Activated T-cell treated with anti-CD3 and anti-CD28 coated beads, Interleukin-2, amount 50 U/mL, for 4 hours (primary cell): ENCODE measurements around the gene APOE. TPM values are rescaled to one million over a fixed set of nuclear protein-coding genes. Genes with fewer than 3 reads are reported as not detected.
"Not testable (repeated sequence)": the region's sequence is repeated elsewhere in the genome, so short reads cannot be mapped to it uniquely, and the experiment has no call there.

ENCODE experiments used
- ATAC-seq, 2 donors: fragments of 200-7000 bp; cut with Tn5 transposase; one replicate each; pipeline ENCODE4 v1.10.0; 2021
- DNase-seq: peaks from one replicate; pipeline ENCODE4 v3.0.0-alpha.2; 2020
- H3K27me3 Mint-ChIP-seq: one replicate; pipeline ENCODE4 v1.8.0; 2021; ENCODE audit warnings: low read depth, mixed read lengths
- H3K36me3 Mint-ChIP-seq: one replicate; pipeline ENCODE4 v1.8.0; 2022; ENCODE audit warnings: mixed read lengths; ENCODE audit not compliant: insufficient read depth
- H3K4me1 Mint-ChIP-seq: one replicate; pipeline ENCODE4 v1.8.0; 2021; ENCODE audit warnings: low read depth, mixed read lengths
- H3K4me3 Mint-ChIP-seq: one replicate; pipeline ENCODE4 v1.8.0; 2021; ENCODE audit warnings: mild to moderate bottlenecking, moderate library complexity, mixed read lengths
- H3K9me3 Mint-ChIP-seq: one replicate; pipeline ENCODE4 v1.8.0; 2021; ENCODE audit warnings: mixed read lengths
- total RNA-seq, 3 donors: library from RNA; stranded (reverse); gene quantifications; one replicate each; pipeline ENCODE4 v1.2.1, GENCODE V29; 2021

APOE gene
- total RNA-seq, 3 donors from 2014 or later = 4.3 to 5.0 (median 4.9) TPM

- not testable (repeated sequence) for H3K9me3 Mint-ChIP-seq, ATAC-seq, DNase-seq, H3K4me3 Mint-ChIP-seq, H3K36me3 Mint-ChIP-seq, H3K4me1 Mint-ChIP-seq
- peaks cover 42% of the 10 kb centered on the region for H3K27me3 Mint-ChIP-seq
Observed at GRCh38 chr19:44911896-44912295, 6.3 kb downstream of the APOE start.

- ATAC-seq = no peak
- H3K36me3 Mint-ChIP-seq = no peaks in the 10 kb centered on the region
- peaks cover 38% of the 10 kb centered on the region for H3K27me3 Mint-ChIP-seq
- H3K4me1 Mint-ChIP-seq = peaks cover 6% of the 10 kb centered on the region
- H3K9me3 Mint-ChIP-seq = no peaks in the 10 kb centered on the region
- H3K4me3 Mint-ChIP-seq = no peak overlapping the region
- DNase-seq = no peak
Observed at GRCh38 chr19:44912854-44913253, 7.3 kb downstream of the APOE start.

GRCh38 chr19:44913512-44914432 lies 8.2 kb downstream of the APOE start:
- Mint-ChIP-seq H3K27me3 (peaks cover 35% of the 10 kb centered on the region), H3K4me3 (peak overlapping the region; percentile 88)
- ATAC-seq, H3K4me1 Mint-ChIP-seq, H3K9me3 Mint-ChIP-seq, H3K36me3 Mint-ChIP-seq, DNase-seq: not testable (repeated sequence)

- H3K4me3 Mint-ChIP-seq = peak within 1 kb of the TSS; percentile 88
- H3K4me1 Mint-ChIP-seq, H3K36me3 Mint-ChIP-seq, H3K9me3 Mint-ChIP-seq: not testable (repeated sequence)
- DNase-seq (peak; percentile 71), ATAC-seq (peak; percentile 97)
- H3K27me3 Mint-ChIP-seq = peaks cover 31% of the 10 kb centered on the region
Observed at GRCh38 chr19:44914433-44915206, 9.0 kb downstream of the APOE start, which contains the start of gene APOC1. TSS of gene APOC1 (plus strand) at chr19:44914608. CDS start at chr19:44914892, 284 bp downstream.

GRCh38 chr19:44924243-44924725 lies 18.7 kb downstream of the APOE start:
- DNase-seq = no peak
- Mint-ChIP-seq H3K9me3 (no peaks in the 10 kb centered on the region), H3K27me3 (peaks cover 25% of the 10 kb centered on the region), H3K36me3 (no peaks in the 10 kb centered on the region), H3K4me3 (no peak overlapping the region), H3K4me1 (peaks cover 4% of the 10 kb centered on the region)
- no peak for ATAC-seq

- Mint-ChIP-seq H3K4me1 (peaks cover 4% of the 10 kb centered on the region), H3K36me3 (no peaks in the 10 kb centered on the region), H3K27me3 (peaks cover 29% of the 10 kb centered on the region), H3K9me3 (no peaks in the 10 kb centered on the region), H3K4me3 (no peak overlapping the region)
- ATAC-seq = no peak
- DNase-seq = no peak
Observed at GRCh38 chr19:44925114-44925891, 19.7 kb downstream of the APOE start.

- peak in 1 of 2 donors; percentile 10 for ATAC-seq
- DNase-seq, H3K36me3 Mint-ChIP-seq, H3K4me1 Mint-ChIP-seq, H3K4me3 Mint-ChIP-seq, H3K9me3 Mint-ChIP-seq: not testable (repeated sequence)
- peaks cover 29% of the 10 kb centered on the region for H3K27me3 Mint-ChIP-seq
Observed at GRCh38 chr19:44926245-44927077, 20.9 kb downstream of the APOE start.

- ATAC-seq = no peak
Observed at GRCh38 chr19:44927746-44928145, 22.1 kb downstream of the APOE start.

GRCh38 chr19:44930088-44930487 lies 24.5 kb downstream of the APOE start:
- Mint-ChIP-seq H3K4me1 (peaks cover 4% of the 10 kb centered on the region), H3K36me3 (no peaks in the 10 kb centered on the region)
- ATAC-seq = no peak

More at GRCh38 chr19:44927746-44928145, 22.1 kb downstream of the APOE start:
- peaks cover 4% of the 10 kb centered on the region for H3K4me1 Mint-ChIP-seq
- no peaks in the 10 kb centered on the region for H3K36me3 Mint-ChIP-seq
- H3K27me3 Mint-ChIP-seq = peaks cover 29% of the 10 kb centered on the region
- H3K9me3 Mint-ChIP-seq = no peaks in the 10 kb centered on the region
- no peak overlapping the region for H3K4me3 Mint-ChIP-seq
- no peak for DNase-seq

GRCh38 chr19:44931541-44931940 lies 25.9 kb downstream of the APOE start:
- H3K4me1 Mint-ChIP-seq = peaks cover 4% of the 10 kb centered on the region
- H3K4me3 Mint-ChIP-seq = no peak overlapping the region
- no peaks in the 10 kb centered on the region for H3K9me3 Mint-ChIP-seq
- DNase-seq (no peak), ATAC-seq (no peak)
- H3K36me3 Mint-ChIP-seq = no peaks in the 10 kb centered on the region
- peaks cover 12% of the 10 kb centered on the region for H3K27me3 Mint-ChIP-seq

More at GRCh38 chr19:44930088-44930487, 24.5 kb downstream of the APOE start:
- DNase-seq = no peak
- H3K27me3 Mint-ChIP-seq = peaks cover 23% of the 10 kb centered on the region
- H3K9me3 Mint-ChIP-seq = no peaks in the 10 kb centered on the region
- H3K4me3 Mint-ChIP-seq = no peak overlapping the region

- Mint-ChIP-seq H3K36me3 (no peaks in the 10 kb centered on the region), H3K4me3 (no peak overlapping the region), H3K27me3 (no peaks in the 10 kb centered on the region), H3K9me3 (no peaks in the 10 kb centered on the region), H3K4me1 (no peaks in the 10 kb centered on the region)
- DNase-seq (no peak), ATAC-seq (no peak)
Observed at GRCh38 chr19:44939668-44940067, 34.1 kb downstream of the APOE start.

GRCh38 chr19:44942067-44942571 lies 36.5 kb downstream of the APOE start, which contains the start of gene APOC4:
TSS of gene APOC4 (plus strand) at chr19:44942237. CDS start at chr19:44942278, 41 bp downstream.
- Mint-ChIP-seq H3K9me3 (no peaks in the 10 kb centered on the region), H3K4me1 (no peaks in the 10 kb centered on the region)

GRCh38 chr19:44943801-44944249 lies 38.2 kb downstream of the APOE start:
- Mint-ChIP-seq H3K9me3 (no peaks in the 10 kb centered on the region), H3K36me3 (no peaks in the 10 kb centered on the region), H3K4me3 (no peak overlapping the region), H3K4me1 (no peaks in the 10 kb centered on the region), H3K27me3 (no peaks in the 10 kb centered on the region)
- ATAC-seq (no peak), DNase-seq (no peak)

More at GRCh38 chr19:44942067-44942571, 36.5 kb downstream of the APOE start, which contains the start of gene APOC4:
- H3K36me3 Mint-ChIP-seq = no peaks in the 10 kb centered on the region
- DNase-seq (no peak), ATAC-seq (no peak)
- no peaks in the 10 kb centered on the region for H3K27me3 Mint-ChIP-seq
- no peak within 1 kb of the TSS for H3K4me3 Mint-ChIP-seq
